ENCODE data around the gene MRPL36. TPM values are rescaled to one million over a fixed set of nuclear protein-coding genes. Genes with fewer than 3 reads are reported as not detected.

MRPL36 gene
- total RNA-seq: 10 to 100 TPM; 37.7 to 63.4 (median 46.7) TPM

GRCh38 chr5:1799602-1800471, at the start of gene MRPL36:
Gene MRPL36, minus strand, starts transcription at chr5:1799837. Its CDS starts 902 bp downstream, at chr5:1798935.
- Histone ChIP-seq H3K4me1 (peaks cover 0 to 66% (median 13%) of the 10 kb centered on the region in 3 donors), H3K36me3 (peaks cover 0 to 57% of the 10 kb centered on the region in 2 donors), H3K4me3 (peak within 1 kb of the TSS; percentile 97 to 99), H3K27ac (peak within 1 kb of the TSS; percentile 29 to 89 (median 82)), H3K27me3 (no peaks in the 10 kb centered on the region), H3K9me3 (no peaks in the 10 kb centered on the region)
- TF ChIP-seq POLR2AphosphoS5 (IDR thresholded peaks at IDR 0.05): peak; percentile 74
- TF ChIP-seq POLR2A (IDR thresholded peaks at IDR 0.05): peak; percentile 54 to 68
- no peak for TF ChIP-seq EP300 (IDR thresholded peaks at IDR 0.05)
- peak; percentile 92 for ATAC-seq
- WGBS, 2 donors (ENCODE audit: low coverage in 1 of 2): 5 to 10% methylated on average over 16 to 22 of the region's 68 CpGs

- ATAC-seq: no peak
- H3K27me3 ChIP-seq: peaks cover 84% of the 10 kb centered on the region
- 47% methylated on average over 2 of the region's 9 CpGs; no CpG with 5 or more reads in 1 of the 2 donors for WGBS, 2 donors (ENCODE audit: low coverage in 1 of 2)
- H3K27ac ChIP-seq: no peak overlapping the region
- H3K36me3 ChIP-seq: no peaks in the 10 kb centered on the region
- H3K4me3 ChIP-seq: no peak overlapping the region
- no peaks in the 10 kb centered on the region for H3K4me1 ChIP-seq
- H3K9me3 ChIP-seq: no peaks in the 10 kb centered on the region
- TF ChIP-seq EP300 (IDR thresholded peaks at IDR 0.05) (no peak), CTCF (IDR thresholded peaks at IDR 0.05) (no peak), POLR2AphosphoS5 (IDR thresholded peaks at IDR 0.05) (no peak), POLR2A (IDR thresholded peaks at IDR 0.05) (no peak)
Measured at GRCh38 chr5:1847611-1848010, 48.0 kb upstream of the MRPL36 start.

GRCh38 chr5:1847056-1847455, 47.4 kb upstream of the MRPL36 start:
- H3K9me3 ChIP-seq: no peaks in the 10 kb centered on the region
- TF ChIP-seq EP300 (IDR thresholded peaks at IDR 0.05) (no peak), POLR2AphosphoS5 (IDR thresholded peaks at IDR 0.05) (no peak), CTCF (IDR thresholded peaks at IDR 0.05) (no peak), POLR2A (IDR thresholded peaks at IDR 0.05) (no peak)
- no peak overlapping the region for H3K4me3 ChIP-seq
- no peaks in the 10 kb centered on the region for H3K4me1 ChIP-seq
- H3K36me3 ChIP-seq: no peaks in the 10 kb centered on the region
- peaks cover 84% of the 10 kb centered on the region for H3K27me3 ChIP-seq
- H3K27ac ChIP-seq: no peak overlapping the region
- 59% methylated on average over 5 of the region's 10 CpGs; no CpG with 5 or more reads in 1 of the 2 donors for WGBS, 2 donors (ENCODE audit: low coverage in 1 of 2)
- no peak for ATAC-seq

- Histone ChIP-seq H3K27ac (no peak overlapping the region), H3K9me3 (no peaks in the 10 kb centered on the region), H3K4me1 (no peaks in the 10 kb centered on the region), H3K27me3 (peaks cover 84% of the 10 kb centered on the region), H3K4me3 (no peak overlapping the region), H3K36me3 (no peaks in the 10 kb centered on the region)
- 79% methylated on average over 9 of the region's 13 CpGs; no CpG with 5 or more reads in 1 of the 2 donors for WGBS, 2 donors (ENCODE audit: low coverage in 1 of 2)
- no peak for ATAC-seq
- no peak for TF ChIP-seq CTCF (IDR thresholded peaks at IDR 0.05)
- no peak for TF ChIP-seq POLR2AphosphoS5 (IDR thresholded peaks at IDR 0.05)
- TF ChIP-seq EP300 (IDR thresholded peaks at IDR 0.05): no peak
- no peak for TF ChIP-seq POLR2A (IDR thresholded peaks at IDR 0.05)
Measured at GRCh38 chr5:1846583-1846982, 46.9 kb upstream of the MRPL36 start.

GRCh38 chr5:1845696-1846095, 46.1 kb upstream of the MRPL36 start:
- H3K36me3 ChIP-seq: no peaks in the 10 kb centered on the region
- 47 to 97% methylated on average over 1 of the region's 1 CpG for WGBS, 2 donors (ENCODE audit: low coverage in 1 of 2)
- ATAC-seq: no peak
- H3K4me3 ChIP-seq: no peak overlapping the region
- H3K4me1 ChIP-seq: no peaks in the 10 kb centered on the region
- H3K27me3 ChIP-seq: peaks cover 84% of the 10 kb centered on the region
- no peak overlapping the region for H3K27ac ChIP-seq
- TF ChIP-seq POLR2AphosphoS5 (IDR thresholded peaks at IDR 0.05) (no peak), CTCF (IDR thresholded peaks at IDR 0.05) (no peak), EP300 (IDR thresholded peaks at IDR 0.05) (no peak), POLR2A (IDR thresholded peaks at IDR 0.05) (no peak)
- no peaks in the 10 kb centered on the region for H3K9me3 ChIP-seq

Data from gastroesophageal sphincter (tissue), 4 donors.